GM12872 (cell line): ENCODE results near the gene NUCB1.

Experiments used
- TF ChIP-seq, protein P1 (sequence below): IDR thresholded peaks from 3 replicates; pipeline ENCODE4 v1.5.1; 2011; ENCODE audit warnings: low read depth, mild to moderate bottlenecking, low read length, moderate library complexity; ENCODE audit not compliant: insufficient read depth

The NUCB1 gene

DNA sequence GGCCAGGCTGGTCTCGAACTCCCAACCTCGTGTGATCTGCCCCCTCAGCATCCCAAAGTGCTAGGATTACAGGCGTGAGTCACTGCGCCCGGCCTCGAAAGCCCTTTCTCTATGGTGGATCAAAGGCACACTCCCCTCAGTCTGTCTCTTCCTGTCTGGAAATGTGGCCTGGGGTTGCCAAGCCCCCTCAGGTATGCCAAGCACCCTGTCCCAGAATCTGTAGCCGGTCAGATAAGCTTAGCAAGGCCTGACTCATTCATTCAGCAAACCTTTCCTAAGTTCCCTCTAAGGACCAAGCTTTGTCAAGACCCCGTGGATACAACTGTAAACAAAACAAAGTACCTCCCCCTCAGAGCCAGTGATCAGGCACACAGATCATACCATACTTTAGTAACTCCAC lies 14.1 kb downstream of the NUCB1 start:
- TF ChIP-seq, protein P1, sequence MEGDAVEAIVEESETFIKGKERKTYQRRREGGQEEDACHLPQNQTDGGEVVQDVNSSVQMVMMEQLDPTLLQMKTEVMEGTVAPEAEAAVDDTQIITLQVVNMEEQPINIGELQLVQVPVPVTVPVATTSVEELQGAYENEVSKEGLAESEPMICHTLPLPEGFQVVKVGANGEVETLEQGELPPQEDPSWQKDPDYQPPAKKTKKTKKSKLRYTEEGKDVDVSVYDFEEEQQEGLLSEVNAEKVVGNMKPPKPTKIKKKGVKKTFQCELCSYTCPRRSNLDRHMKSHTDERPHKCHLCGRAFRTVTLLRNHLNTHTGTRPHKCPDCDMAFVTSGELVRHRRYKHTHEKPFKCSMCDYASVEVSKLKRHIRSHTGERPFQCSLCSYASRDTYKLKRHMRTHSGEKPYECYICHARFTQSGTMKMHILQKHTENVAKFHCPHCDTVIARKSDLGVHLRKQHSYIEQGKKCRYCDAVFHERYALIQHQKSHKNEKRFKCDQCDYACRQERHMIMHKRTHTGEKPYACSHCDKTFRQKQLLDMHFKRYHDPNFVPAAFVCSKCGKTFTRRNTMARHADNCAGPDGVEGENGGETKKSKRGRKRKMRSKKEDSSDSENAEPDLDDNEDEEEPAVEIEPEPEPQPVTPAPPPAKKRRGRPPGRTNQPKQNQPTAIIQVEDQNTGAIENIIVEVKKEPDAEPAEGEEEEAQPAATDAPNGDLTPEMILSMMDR = no peak

- TF ChIP-seq, protein P1 = no peak
Measured at GRCh38 chr19:48915757-48916156, 15.6 kb downstream of the NUCB1 start.

GRCh38 chr19:48918071-48918470 lies 18.0 kb downstream of the NUCB1 start:
- TF ChIP-seq, protein P1 = no peak

GRCh38 chr19:48918801-48919247 lies 18.7 kb downstream of the NUCB1 start:
- TF ChIP-seq, protein P1 = no peak

DNA sequence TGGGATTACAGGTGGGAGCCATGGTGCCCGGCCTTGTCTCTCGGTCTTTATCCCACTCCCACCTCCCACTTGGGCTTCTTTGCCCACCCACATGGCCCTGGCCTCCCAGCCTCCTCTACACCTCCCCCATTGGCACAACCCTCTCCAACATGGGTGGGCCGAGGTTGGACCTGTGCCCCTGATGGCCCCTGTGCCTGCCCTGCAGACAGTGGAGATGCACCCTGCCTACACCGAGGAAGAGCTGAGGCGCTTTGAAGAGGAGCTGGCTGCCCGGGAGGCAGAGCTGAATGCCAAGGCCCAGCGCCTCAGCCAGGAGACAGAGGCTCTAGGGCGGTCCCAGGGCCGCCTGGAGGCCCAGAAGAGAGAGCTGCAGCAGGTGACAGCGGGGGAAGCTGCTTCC lies 20.8 kb downstream of the NUCB1 start:
- TF ChIP-seq, protein P1 = no peak

DNA sequence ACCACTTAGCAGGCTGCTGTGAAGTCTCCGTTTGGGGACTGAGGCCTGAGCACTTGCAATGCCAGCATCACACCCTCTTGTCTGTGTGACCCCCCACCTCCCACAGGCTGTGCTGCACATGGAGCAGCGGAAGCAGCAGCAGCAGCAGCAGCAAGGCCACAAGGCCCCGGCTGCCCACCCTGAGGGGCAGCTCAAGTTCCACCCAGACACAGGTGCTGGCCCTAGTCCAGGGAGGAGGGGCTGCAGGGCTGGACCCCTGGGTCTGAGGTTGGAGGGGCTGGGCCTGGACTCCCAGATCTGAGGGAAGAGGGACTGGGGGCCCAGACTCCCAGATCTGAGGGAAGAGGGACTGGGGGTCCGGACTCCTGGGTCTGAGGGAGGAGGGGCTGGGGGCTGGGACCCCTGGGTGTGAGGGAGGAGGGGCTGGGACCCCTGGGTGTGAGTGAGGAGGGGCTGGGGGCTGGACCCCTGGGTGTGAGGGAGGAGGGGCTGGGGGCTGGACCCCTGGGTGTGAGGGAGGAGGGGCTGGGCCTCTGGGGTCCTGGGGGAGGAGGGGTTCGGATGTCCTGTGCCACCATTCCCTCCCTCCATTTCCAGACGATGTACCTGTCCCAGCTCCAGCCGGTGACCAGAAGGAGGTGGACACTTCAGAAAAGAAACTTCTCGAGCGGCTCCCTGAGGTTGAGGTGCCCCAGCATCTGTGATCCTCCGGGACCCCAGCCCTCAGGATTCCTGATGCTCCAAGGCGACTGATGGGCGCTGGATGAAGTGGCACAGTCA lies 21.8 kb downstream of the NUCB1 start:
- TF ChIP-seq, protein P1 = no peak

DNA sequence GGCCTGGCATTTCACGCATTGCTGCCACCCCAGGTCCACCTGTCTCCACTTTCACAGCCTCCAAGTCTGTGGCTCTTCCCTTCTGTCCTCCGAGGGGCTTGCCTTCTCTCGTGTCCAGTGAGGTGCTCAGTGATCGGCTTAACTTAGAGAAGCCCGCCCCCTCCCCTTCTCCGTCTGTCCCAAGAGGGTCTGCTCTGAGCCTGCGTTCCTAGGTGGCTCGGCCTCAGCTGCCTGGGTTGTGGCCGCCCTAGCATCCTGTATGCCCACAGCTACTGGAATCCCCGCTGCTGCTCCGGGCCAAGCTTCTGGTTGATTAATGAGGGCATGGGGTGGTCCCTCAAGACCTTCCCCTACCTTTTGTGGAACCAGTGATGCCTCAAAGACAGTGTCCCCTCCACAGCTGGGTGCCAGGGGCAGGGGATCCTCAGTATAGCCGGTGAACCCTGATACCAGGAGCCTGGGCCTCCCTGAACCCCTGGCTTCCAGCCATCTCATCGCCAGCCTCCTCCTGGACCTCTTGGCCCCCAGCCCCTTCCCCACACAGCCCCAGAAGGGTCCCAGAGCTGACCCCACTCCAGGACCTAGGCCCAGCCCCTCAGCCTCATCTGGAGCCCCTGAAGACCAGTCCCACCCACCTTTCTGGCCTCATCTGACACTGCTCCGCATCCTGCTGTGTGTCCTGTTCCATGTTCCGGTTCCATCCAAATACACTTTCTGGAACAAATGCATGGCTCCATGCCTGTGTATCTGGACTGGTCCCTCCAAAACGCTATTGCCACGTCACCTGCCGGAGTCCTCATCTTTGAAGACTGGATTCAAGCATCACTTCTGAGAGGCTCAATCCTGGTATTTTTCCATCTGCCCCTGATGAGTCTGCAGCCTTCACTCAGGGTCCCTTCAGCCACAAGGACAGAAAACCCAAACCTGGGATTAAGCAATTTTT lies 22.7 kb downstream of the NUCB1 start:
- TF ChIP-seq, protein P1 = no peak
